ENCODE data around the gene SMOC2.

Gene SMOC2

GRCh38 chr6:168440520-168441433, at the start of gene SMOC2:
Gene SMOC2 (plus strand): TSS chr6:168441184. CDS start chr6:168441371, 187 bp downstream.
- no peak for TF ChIP-seq CTCF (IDR thresholded peaks at IDR 0.05; ENCODE audit: insufficient read depth, low read depth, low read length, missing control alignments)
- H3K4me3 ChIP-seq (ENCODE audit: low read depth, low read length) = no peak within 1 kb of the TSS
- DNase-seq (ENCODE audit: low read depth) = no peak

- TF ChIP-seq CTCF (IDR thresholded peaks at IDR 0.05; ENCODE audit: insufficient read depth, low read depth, low read length, missing control alignments) = no peak
- no peak for DNase-seq (ENCODE audit: low read depth)
- no peak overlapping the region for H3K4me3 ChIP-seq (ENCODE audit: low read depth, low read length)
Observed at GRCh38 chr6:168393126-168393870, 47.7 kb upstream of the SMOC2 start.

DNA sequence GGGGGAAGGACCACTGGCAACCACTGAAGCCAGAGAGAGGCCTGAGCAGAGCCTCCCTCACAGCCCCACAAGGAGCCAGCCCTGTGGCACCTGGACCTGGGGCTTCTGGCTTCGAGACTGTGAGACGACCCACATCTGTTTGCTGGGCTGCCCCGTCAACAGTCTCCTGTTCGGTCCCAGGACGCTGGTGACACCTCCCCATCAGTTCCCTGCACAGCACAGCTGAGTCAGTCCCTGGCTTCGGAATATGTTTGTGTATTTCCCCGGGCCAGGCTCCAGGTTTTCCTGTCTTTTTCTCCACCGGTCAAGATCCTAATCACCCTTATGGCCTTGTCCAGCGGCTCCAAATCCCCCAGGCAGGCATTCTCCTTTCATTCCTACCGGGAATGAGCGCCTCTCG, 46.4 kb upstream of the SMOC2 start:
- no peak overlapping the region for H3K4me3 ChIP-seq (ENCODE audit: low read depth, low read length)
- DNase-seq (ENCODE audit: low read depth) = no peak
- no peak for TF ChIP-seq CTCF (IDR thresholded peaks at IDR 0.05; ENCODE audit: insufficient read depth, low read depth, low read length, missing control alignments)

DNA sequence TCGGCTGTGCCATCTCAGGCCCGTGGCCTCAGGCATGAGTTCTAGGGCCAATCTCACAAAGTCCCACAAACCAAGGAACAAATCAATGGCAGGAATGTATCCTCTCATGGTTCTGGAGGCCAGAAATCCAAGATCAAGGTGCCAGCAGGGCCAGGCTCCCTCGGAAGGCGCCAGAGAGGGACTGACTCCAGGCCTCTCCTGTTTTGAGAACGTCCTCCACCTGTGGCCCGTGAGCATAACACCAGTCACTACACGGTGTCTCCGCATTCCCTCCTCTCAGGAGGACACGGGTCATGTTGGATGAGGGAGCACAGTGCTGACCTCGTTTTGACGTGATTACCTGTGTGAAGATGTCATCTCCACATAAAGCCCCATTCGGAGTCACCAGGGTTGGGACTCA, 45.0 kb upstream of the SMOC2 start:
- H3K4me3 ChIP-seq (ENCODE audit: low read depth, low read length) = no peak overlapping the region
- no peak for DNase-seq (ENCODE audit: low read depth)
- TF ChIP-seq CTCF (IDR thresholded peaks at IDR 0.05; ENCODE audit: insufficient read depth, low read depth, low read length, missing control alignments) = no peak

- no peak for TF ChIP-seq CTCF (IDR thresholded peaks at IDR 0.05; ENCODE audit: insufficient read depth, low read depth, low read length, missing control alignments)
Observed at GRCh38 chr6:168396561-168396960, 44.4 kb upstream of the SMOC2 start.

DNA sequence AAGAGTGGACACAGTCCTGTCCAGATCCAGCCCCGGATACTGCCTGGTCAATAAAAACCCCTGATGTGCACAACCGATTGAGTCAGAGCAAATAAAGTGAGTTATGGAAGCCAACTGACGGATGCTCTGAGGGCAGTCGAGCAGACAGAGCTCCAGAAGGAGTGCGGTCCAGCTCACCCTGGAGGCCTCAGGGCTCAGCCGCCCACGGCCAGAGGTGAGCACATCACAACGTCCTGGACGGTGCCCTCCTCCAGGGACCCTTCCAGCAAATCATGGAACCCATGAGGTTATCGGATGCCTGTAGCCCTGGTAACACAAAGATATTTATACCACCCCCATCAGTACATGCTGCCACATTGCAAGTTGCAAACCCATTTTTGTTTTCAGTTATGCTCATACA, 44.0 kb upstream of the SMOC2 start:
- no peak overlapping the region for H3K4me3 ChIP-seq (ENCODE audit: low read depth, low read length)
- DNase-seq (ENCODE audit: low read depth) = no peak
- TF ChIP-seq CTCF (IDR thresholded peaks at IDR 0.05; ENCODE audit: insufficient read depth, low read depth, low read length, missing control alignments) = no peak

More at GRCh38 chr6:168396561-168396960, 44.4 kb upstream of the SMOC2 start:
- H3K4me3 ChIP-seq (ENCODE audit: low read depth, low read length) = no peak overlapping the region
- DNase-seq (ENCODE audit: low read depth) = no peak

Data from GM12865 (cell line).